SU-DHL-6 (cell line): ENCODE results near the gene RAET1L.

Experiments used
- H2AFZ ChIP-seq: fragments of 200-600 bp; sonication (generic); 2 replicates; pipeline ENCODE4 v1.6.1; 2014; ENCODE audit warnings: low read depth, mild to moderate bottlenecking, moderate library complexity, mixed read lengths, antibody characterized with exemption, low read length; ENCODE audit not compliant: severe bottlenecking
- H3F3A ChIP-seq: fragments of 200-600 bp; shearing (Covaris generic); 2 replicates; pipeline ENCODE4 v1.6.0; 2016; ENCODE audit warnings: antibody characterized with exemption, mild to moderate bottlenecking; ENCODE audit not compliant: insufficient read depth
- H3K27ac ChIP-seq: fragments of 200-600 bp; sonication (generic); 2 replicates; pipeline ENCODE4 v1.5.1; 2016; ENCODE audit warnings: low read depth, mild to moderate bottlenecking, low read length, moderate library complexity, mixed read lengths
- H3K27me3 ChIP-seq: fragments of 200-600 bp; sonication (generic), shearing (Covaris generic); 2 replicates; pipeline ENCODE4 v1.6.0; 2014; ENCODE audit warnings: mild to moderate bottlenecking, low read length
- H3K36me3 ChIP-seq: fragments of 200-600 bp; sonication (generic); 2 replicates; pipeline ENCODE4 v1.6.1; 2014; ENCODE audit warnings: mild to moderate bottlenecking, low read length, mixed read lengths
- H3K4me2 ChIP-seq: fragments of 300-600, 200-600 bp; shearing (Covaris generic), sonication (generic); 2 replicates; pipeline ENCODE4 v1.6.0; 2014; ENCODE audit warnings: low read length, low read depth, mild to moderate bottlenecking; ENCODE audit not compliant: poor library complexity, severe bottlenecking
- H3K4me3 ChIP-seq: fragments of 200-600 bp; sonication (generic); 2 replicates; pipeline ENCODE4 v1.5.1; 2014; ENCODE audit warnings: antibody characterized with exemption, low read length, mild to moderate bottlenecking, mixed read lengths; ENCODE audit not compliant: insufficient read depth, poor library complexity, severe bottlenecking
- H3K79me2 ChIP-seq: fragments of 200-600 bp; sonication (generic); 2 replicates; pipeline ENCODE4 v1.6.1; 2014; ENCODE audit warnings: mild to moderate bottlenecking, low read length, moderate library complexity; ENCODE audit not compliant: insufficient read depth
- H3K9ac ChIP-seq: fragments of 200-600 bp; sonication (generic); 2 replicates; pipeline ENCODE4 v1.7.0; 2014; ENCODE audit warnings: mild to moderate bottlenecking, low read length
- H3K9me2 ChIP-seq: fragments of 200-600 bp; sonication (generic); replicated peaks from 2 replicates; pipeline ENCODE4 v1.6.1; 2014; ENCODE audit warnings: low read length; ENCODE audit not compliant: insufficient read depth
- H3K9me3 ChIP-seq: fragments of 200-600 bp; sonication (generic); 2 replicates; pipeline ENCODE4 v1.6.1; 2014; ENCODE audit warnings: low read length, mixed read lengths; ENCODE audit not compliant: insufficient read depth
- H4K20me1 ChIP-seq: fragments of 200-600 bp; sonication (generic); 2 replicates; pipeline ENCODE4 v1.6.1; 2014; ENCODE audit warnings: low read depth, mild to moderate bottlenecking, antibody characterized with exemption, low read length, moderate library complexity, mixed read lengths
- EZH2phosphoT487 ChIP-seq: fragments of 200-600 bp; sonication (generic), shearing (Covaris generic); conservative IDR thresholded peaks from 2 replicates; pipeline ENCODE4 v1.6.1; 2018; ENCODE audit warnings: mild to moderate bottlenecking, antibody characterized with exemption, low read length, moderate library complexity, mixed read lengths
- TF ChIP-seq, protein P1 (sequence below): fragments of 200-600 bp; sonication (generic); IDR thresholded peaks from one replicate; pipeline ENCODE4 v1.5.1; 2017; ENCODE audit warnings: antibody characterized with exemption, mild to moderate bottlenecking, low read length, moderate library complexity; ENCODE audit not compliant: insufficient read depth, poor library complexity, severe bottlenecking

Gene RAET1L

DNA sequence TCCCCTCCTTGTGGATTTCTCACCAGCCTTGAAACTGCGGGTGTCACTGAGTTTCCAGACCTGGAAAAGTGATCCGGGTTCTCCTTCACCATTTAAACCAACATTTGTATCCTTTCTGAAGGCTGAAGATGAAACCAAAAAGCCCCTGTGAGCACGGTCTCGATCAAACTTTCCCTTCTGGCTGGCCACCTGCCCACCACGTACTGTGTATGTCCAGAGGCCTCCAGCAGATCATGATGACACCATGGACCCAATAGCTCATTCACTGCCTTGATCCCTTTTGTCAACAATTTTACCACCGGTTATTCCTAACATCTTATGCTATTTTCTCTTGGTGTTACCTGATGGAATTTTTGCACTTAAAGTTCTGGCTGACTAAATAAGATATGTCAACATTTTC lies 46.0 kb downstream of the RAET1L start:
- no peak overlapping the region for H2AFZ ChIP-seq
- H3K36me3 ChIP-seq, result no peaks in the 10 kb centered on the region
- no peak overlapping the region for H3K27ac ChIP-seq
- H3K4me3 ChIP-seq, result no peak overlapping the region
- no peaks in the 10 kb centered on the region for H3K9me3 ChIP-seq
- no peaks in the 10 kb centered on the region for H4K20me1 ChIP-seq
- no peaks in the 10 kb centered on the region for H3K79me2 ChIP-seq
- no peaks in the 10 kb centered on the region for H3F3A ChIP-seq
- H3K27me3 ChIP-seq, result no peaks in the 10 kb centered on the region
- no peak for TF ChIP-seq EZH2phosphoT487
- TF ChIP-seq, protein P1, sequence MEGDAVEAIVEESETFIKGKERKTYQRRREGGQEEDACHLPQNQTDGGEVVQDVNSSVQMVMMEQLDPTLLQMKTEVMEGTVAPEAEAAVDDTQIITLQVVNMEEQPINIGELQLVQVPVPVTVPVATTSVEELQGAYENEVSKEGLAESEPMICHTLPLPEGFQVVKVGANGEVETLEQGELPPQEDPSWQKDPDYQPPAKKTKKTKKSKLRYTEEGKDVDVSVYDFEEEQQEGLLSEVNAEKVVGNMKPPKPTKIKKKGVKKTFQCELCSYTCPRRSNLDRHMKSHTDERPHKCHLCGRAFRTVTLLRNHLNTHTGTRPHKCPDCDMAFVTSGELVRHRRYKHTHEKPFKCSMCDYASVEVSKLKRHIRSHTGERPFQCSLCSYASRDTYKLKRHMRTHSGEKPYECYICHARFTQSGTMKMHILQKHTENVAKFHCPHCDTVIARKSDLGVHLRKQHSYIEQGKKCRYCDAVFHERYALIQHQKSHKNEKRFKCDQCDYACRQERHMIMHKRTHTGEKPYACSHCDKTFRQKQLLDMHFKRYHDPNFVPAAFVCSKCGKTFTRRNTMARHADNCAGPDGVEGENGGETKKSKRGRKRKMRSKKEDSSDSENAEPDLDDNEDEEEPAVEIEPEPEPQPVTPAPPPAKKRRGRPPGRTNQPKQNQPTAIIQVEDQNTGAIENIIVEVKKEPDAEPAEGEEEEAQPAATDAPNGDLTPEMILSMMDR, result no peak
- no peaks in the 10 kb centered on the region for H3K9me2 ChIP-seq
- H3K9ac ChIP-seq, result no peak overlapping the region
- H3K4me2 ChIP-seq, result no peak overlapping the region

- H4K20me1 ChIP-seq, result no peaks in the 10 kb centered on the region
- TF ChIP-seq, protein P1, result no peak
- TF ChIP-seq EZH2phosphoT487, result no peak
- no peak overlapping the region for H3K9ac ChIP-seq
- H3K27ac ChIP-seq, result no peak overlapping the region
- no peaks in the 10 kb centered on the region for H3K36me3 ChIP-seq
- no peaks in the 10 kb centered on the region for H3F3A ChIP-seq
- no peak overlapping the region for H3K4me3 ChIP-seq
- H2AFZ ChIP-seq, result no peak overlapping the region
- no peak overlapping the region for H3K4me2 ChIP-seq
- H3K27me3 ChIP-seq, result no peaks in the 10 kb centered on the region
- no peaks in the 10 kb centered on the region for H3K9me2 ChIP-seq
- no peaks in the 10 kb centered on the region for H3K9me3 ChIP-seq
- H3K79me2 ChIP-seq, result no peaks in the 10 kb centered on the region
Measured at GRCh38 chr6:149978610-149979009, 46.7 kb downstream of the RAET1L start.

- Histone ChIP-seq H3K79me2 (no peaks in the 10 kb centered on the region), H2AFZ (no peak overlapping the region), H3K4me3 (no peak overlapping the region), H3K4me2 (no peak overlapping the region), H3K9me3 (no peaks in the 10 kb centered on the region), H4K20me1 (no peaks in the 10 kb centered on the region), H3F3A (no peaks in the 10 kb centered on the region), H3K27me3 (no peaks in the 10 kb centered on the region), H3K36me3 (no peaks in the 10 kb centered on the region), H3K9me2 (no peaks in the 10 kb centered on the region), H3K9ac (no peak overlapping the region), H3K27ac (no peak overlapping the region)
- TF ChIP-seq, protein P1, result no peak
- no peak for TF ChIP-seq EZH2phosphoT487
Measured at GRCh38 chr6:149977221-149977620, 48.1 kb downstream of the RAET1L start.
